NB4 (cell line): ENCODE results near the gene GTSE1.

Experiments used
- DNase-seq: peaks from one replicate; pipeline ENCODE4 v3.0.0; 2010; ENCODE audit warnings: low read depth
- H3K4me3 ChIP-seq: one replicate; pipeline ENCODE4 v1.5.1; 2011; ENCODE audit warnings: mild to moderate bottlenecking, low read depth, low read length, moderate library complexity
- MYC ChIP-seq: IDR thresholded peaks from 2 replicates; pipeline ENCODE4 v1.6.1; 2011; ENCODE audit warnings: low read depth, low read length
- POLR2A ChIP-seq: IDR thresholded peaks from 2 replicates; pipeline ENCODE4 v1.6.1; 2011; ENCODE audit warnings: mild to moderate bottlenecking; ENCODE audit not compliant: insufficient read length; ENCODE audit errors: extremely low read depth
- TF ChIP-seq, protein P1 (sequence below): IDR thresholded peaks from one replicate; pipeline ENCODE4 v1.5.1; 2012; ENCODE audit warnings: low read depth, low read length
- TF ChIP-seq, protein P2 (sequence below): IDR thresholded peaks from 2 replicates; pipeline ENCODE4 v1.6.1; 2011; ENCODE audit warnings: low read depth, low read length

The GTSE1 gene

DNA sequence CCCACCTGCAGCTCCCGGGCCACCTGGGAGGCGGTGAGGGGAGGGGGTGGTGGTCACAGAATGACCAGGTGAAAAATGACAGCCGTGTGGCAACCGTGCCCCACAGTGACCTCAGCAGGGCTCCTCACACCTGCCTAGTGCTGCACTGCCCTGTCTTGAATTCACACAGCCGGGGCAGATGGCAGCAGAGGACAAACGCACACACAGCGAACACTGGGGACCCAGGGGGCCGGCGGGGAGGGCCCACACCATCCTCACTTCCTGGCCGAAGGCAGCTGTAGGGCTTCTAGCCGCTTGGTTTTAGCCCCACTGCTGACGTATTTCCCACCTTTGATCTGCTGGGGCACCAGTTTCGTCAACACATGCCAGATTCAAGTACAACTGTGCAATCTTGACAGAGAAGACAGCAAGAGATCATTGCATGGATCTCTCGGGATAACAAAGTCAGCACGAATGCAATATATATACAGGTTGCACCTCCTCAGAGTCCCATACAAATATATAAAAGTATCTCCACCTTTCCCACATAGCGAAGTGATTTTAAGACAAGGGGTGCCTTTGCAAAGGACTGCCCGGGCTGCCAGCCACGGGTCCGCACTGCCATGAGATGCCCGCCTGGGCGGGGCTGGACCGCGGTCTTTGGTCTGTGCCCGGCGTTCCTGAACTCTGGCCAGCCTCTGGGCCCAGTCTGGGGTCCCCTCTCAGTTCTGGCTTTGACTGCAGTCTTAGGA is 65.7 kb downstream of the GTSE1 start:
- no peak overlapping the region for H3K4me3 ChIP-seq
- TF ChIP-seq, protein P1, sequence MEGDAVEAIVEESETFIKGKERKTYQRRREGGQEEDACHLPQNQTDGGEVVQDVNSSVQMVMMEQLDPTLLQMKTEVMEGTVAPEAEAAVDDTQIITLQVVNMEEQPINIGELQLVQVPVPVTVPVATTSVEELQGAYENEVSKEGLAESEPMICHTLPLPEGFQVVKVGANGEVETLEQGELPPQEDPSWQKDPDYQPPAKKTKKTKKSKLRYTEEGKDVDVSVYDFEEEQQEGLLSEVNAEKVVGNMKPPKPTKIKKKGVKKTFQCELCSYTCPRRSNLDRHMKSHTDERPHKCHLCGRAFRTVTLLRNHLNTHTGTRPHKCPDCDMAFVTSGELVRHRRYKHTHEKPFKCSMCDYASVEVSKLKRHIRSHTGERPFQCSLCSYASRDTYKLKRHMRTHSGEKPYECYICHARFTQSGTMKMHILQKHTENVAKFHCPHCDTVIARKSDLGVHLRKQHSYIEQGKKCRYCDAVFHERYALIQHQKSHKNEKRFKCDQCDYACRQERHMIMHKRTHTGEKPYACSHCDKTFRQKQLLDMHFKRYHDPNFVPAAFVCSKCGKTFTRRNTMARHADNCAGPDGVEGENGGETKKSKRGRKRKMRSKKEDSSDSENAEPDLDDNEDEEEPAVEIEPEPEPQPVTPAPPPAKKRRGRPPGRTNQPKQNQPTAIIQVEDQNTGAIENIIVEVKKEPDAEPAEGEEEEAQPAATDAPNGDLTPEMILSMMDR: no peak
- no peak for TF ChIP-seq MYC
- no peak for DNase-seq

DNA sequence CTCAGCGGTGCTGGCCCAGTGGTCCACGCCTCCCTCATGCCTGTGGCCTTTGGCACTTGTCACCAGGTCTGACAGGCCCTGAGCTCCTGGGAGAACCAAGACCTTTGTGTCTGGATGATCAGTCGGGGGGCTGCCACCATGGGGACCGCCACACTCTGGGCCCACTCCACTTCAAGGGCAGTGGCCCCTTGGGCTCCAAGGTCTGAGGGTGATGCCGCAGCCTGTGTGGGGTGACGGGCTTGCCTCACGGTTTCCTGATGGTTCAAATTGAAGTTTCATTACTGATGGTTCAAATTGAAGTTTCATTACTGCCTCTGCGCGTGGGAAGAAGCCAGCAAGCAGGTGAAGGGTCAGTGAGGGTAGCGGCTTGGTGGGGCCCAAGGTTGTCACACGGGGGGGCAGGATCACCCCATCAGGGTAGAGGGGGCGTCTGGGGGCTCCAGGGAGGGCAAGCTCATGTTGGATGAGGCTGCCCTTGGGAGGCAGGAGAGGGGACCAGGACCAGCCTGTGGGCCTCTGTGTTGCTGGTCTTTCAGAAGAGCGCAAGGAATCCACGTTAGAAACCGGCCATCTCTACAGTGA is 66.4 kb downstream of the GTSE1 start:
- TF ChIP-seq, protein P1: no peak
- TF ChIP-seq, protein P2, sequence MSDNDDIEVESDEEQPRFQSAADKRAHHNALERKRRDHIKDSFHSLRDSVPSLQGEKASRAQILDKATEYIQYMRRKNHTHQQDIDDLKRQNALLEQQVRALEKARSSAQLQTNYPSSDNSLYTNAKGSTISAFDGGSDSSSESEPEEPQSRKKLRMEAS: no peak
- TF ChIP-seq MYC (no peak), POLR2A (no peak)
- H3K4me3 ChIP-seq: no peak overlapping the region
- DNase-seq: no peak

GRCh38 chr22:46363611-46364321 is 67.1 kb downstream of the GTSE1 start:
- TF ChIP-seq, protein P1: no peak
- TF ChIP-seq, protein P2: no peak
- TF ChIP-seq POLR2A: no peak
- TF ChIP-seq MYC: no peak
- H3K4me3 ChIP-seq: no peak overlapping the region
- DNase-seq: no peak

GRCh38 chr22:46364341-46365165 is 67.9 kb downstream of the GTSE1 start:
- no peak overlapping the region for H3K4me3 ChIP-seq
- TF ChIP-seq POLR2A (no peak), MYC (no peak)
- TF ChIP-seq, protein P2: no peak
- TF ChIP-seq, protein P1: no peak
- no peak for DNase-seq

GRCh38 chr22:46365166-46365624 is 68.5 kb downstream of the GTSE1 start:
- no peak overlapping the region for H3K4me3 ChIP-seq
- TF ChIP-seq, protein P1: no peak
- TF ChIP-seq, protein P2: no peak
- no peak for DNase-seq
